ENCODE results near the gene NUDT14.

Gene NUDT14

DNA sequence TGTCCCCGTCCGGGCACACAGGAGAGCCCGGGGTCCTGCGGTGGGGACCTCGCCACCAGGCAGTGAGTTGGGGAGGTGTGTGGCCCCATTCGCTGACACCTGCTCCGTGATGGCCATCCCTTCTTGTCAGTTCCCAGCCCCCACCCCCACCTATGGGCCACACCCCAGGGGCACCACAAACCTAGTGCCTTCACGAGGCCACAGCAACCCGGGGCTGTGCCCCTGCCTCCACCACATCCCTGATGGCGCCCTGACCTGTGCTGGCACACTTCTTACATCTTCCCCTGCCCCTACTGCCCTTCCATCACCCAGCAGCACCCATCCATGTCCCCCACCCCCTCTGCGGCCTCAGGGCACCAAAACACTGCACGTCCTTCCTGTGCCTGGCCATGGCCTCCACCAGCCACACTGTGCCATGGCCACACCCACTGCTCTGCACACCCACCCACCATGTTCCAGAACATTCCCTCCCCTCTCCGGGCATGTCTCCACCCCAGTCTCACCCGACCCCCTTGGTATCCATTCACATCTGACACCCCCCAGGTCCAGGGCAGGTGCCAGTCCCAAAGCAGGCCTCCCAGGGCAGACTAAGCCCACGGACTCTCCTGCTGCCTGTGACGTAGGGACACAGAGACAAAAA lies 37.0 kb downstream of the NUDT14 start:
- DNase-seq: no peak

DNA sequence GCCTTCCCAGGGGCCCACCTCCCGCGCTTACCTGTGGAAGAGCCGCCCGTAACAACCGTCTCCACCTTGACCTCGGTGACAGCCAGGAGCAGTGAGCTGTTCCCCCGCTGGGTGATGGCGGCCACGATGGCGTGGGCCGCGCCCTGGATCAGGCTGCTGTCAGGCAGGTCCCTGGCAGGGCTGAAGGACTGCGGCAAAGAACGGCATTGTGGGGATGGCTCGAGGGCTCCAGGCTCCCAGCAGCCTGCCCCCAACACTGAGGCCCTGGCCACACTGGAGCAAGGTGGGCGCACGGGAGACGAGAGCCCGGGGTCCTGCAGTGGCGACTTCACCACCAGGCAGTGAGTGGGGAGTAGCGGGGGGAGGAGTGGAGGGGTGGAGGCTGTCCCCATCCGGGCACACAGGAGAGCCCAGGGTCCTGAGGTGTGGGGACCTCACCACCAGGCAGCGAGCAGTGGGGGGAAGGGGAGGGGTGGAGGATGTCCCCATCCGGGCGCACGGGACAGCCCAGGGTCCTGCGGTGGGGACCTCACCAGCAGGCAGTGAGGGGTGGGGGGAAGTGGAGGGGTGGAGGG lies 37.6 kb downstream of the NUDT14 start:
- DNase-seq: no peak

DNA sequence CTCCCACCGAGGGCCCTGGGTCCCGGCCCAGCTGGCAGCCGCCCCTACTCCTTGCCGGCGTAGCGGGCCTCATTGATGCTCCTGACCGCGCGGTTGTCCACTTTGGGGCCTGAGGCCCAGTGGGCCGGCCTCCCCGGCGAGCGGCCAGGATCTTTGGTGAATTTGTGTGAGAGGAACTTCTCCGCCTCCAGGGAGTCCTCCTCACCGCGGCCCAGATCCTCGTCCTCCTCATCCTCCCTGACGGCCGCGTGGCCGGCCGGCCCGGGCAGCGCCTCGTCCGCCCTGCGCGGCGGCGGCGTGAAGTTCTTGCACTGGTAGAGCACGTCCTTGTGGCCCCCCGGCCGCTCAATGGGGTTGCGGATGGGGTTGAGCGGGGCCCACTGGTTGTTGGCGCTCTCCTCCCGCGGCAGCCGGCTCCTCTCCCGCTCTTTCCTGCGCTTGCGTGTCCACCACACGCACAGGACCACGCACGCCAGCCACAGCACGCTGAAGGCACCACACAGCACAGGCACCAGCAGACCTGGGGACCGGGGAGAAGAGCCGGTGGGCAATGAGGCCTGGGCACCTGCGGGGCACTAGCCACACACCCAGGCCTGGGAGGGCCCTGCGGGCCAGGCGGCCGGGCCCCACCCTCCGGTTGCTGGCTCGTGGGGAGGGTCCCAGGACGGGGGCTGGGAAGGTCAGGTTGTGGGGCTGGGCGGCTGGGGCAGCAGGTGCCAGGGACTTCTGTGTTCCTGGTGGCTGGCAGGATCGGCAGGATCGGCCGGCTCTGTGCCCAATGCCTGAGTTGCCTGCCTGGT lies 38.3 kb downstream of the NUDT14 start:
- DNase-seq: no peak

DNA sequence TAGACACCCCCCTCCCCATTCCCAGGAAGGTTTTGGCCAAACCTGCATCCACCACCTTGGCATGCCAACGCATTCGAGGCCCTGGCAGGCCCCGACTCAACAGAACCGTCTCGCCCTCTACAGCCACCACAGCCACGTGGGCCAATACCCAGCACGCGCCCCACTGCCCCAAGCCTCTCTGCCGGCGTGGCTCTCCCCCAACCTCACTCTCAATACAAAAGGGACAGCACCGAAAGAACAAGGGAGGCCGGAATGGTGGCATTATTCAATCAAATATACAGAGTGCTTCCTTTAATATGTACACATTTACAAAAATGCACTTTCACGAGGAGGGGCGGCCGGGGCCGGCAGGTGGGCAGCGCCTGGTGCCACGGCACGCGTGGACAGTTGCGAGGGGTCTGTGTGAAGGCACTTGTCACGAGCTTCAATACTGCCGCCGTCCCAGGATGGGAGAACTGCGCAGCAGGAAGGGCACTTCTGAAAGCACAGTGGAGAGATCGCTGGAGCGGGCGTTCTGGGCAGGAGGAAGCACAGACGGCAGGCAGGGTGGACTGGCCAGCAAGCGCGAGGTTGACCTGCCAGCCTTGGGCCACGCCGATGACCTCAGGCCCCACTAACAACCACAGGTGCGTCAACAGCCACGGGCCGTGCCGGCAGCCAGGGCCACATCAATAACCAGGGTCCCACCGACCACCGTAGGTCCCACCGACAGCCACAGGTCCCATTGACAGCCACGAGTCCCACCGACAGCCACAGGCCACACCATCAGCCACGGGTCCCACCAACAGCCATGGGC lies 39.4 kb downstream of the NUDT14 start:
- no peak for DNase-seq

DNA sequence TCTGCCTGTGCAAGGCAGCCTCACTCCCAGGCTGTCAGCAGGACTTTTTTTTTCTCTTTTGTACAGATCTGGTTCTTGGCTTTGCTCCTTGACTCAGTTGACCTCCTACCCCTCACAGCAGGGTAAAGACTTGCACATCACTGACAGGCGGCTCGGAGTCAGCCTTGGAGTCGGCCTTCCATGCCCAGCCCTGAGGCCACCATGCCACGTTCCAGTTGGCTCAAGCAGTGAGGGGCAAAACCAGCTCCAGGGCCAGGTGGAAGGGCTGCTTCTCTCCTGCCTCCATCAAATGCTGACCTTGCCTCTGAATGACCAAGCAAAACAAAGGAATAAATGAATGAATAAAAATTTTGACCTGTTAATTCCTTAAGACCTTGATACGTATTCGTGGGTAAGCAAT lies 40.1 kb downstream of the NUDT14 start:
- DNase-seq: no peak

DNA sequence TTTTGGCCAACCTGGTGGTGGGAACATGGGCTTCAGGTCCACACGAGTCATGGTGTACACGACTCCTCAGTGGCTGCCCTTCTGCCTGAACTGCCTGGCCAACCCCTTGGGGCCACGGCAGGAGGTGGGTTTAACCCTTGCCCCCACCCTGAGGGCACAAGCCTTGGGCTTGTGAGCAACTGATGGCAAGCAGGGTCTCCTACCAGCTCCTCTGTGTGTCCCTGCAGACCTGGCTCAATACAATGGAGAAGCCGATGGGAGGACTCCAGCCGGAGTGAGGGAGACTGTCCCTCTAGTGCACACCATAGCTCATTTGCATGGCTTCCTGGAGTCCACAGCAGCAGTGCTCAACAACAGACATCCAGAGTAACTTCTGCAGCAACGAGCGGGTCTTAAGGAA lies 40.5 kb downstream of the NUDT14 start:
- DNase-seq: no peak

DNA sequence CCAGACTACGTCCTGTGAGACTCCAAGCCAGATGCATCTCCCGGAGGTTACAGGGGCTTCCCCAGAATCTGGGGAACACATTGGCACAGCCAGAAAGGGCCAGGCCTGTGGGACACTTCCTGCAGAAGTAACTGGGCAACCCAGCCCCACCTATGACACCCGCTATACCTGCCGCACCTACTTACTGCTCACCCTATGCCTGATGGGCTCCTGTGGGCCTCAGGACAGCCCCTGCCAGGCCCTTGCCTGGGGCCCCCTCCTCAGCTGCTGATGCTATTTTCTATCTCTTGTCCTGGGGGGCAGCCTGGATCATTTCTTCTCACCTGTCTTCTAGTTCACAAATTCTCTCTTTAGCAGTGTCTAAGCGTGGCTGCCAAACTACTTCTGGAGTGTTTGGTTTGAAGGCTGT lies 41.3 kb downstream of the NUDT14 start:
- no peak for DNase-seq

DNA sequence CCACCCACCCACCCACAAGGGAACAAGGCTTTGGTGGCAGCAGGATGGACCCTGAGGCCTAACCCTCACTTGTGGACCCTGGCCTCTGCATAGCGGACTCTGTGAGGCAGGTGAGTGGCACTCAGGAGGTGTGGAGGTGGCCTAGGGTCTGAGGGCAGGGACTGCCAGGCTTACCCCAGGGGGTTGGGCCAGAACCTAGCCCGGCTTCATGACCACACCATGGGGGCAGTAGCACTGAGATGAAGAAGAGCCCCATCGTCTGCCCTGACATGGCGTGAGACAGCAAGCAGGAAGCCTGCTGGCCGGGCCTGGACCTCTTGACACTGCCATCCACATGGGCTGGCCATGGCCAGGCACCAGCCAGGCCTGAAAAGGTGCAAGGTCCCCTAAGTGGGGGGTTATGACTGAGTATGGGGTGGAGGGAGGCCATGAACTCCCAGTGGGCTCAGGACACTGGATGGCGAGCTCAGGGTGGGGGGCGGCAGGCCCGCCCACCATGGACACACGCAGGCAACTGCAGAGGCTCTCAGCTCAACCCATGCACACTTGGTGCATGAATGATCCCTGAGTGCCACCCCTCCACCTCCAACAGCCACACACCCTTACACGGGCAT lies 41.8 kb downstream of the NUDT14 start:
- DNase-seq: no peak

DNA sequence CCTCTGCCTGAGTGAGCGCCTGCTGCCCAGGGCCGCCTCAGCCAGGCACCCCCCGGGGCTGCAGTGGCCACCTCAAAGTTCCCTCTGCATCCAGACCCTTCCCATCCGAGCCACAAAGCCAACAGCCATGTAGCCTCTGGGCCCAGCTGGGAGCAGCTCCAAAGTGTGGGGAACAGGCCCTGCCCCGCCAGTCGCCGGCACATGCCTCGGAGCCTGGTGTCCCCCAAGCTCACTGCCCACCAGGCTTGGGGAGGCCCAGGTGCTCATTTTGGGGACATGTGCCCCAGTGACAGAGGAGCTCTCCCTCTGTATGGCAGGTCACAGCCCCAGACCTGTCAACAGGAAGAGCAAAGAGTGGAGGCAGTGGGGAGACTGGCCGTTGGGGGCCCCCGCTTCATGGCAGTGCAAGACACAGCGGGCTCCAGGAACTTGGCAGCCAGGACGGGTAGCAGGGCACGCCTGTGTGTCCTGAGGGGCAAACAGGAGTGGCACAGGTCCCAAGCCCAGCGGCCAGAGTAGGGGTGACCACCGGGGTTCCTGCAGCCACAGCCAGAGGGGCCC lies 42.5 kb downstream of the NUDT14 start:
- no peak for DNase-seq

DNA sequence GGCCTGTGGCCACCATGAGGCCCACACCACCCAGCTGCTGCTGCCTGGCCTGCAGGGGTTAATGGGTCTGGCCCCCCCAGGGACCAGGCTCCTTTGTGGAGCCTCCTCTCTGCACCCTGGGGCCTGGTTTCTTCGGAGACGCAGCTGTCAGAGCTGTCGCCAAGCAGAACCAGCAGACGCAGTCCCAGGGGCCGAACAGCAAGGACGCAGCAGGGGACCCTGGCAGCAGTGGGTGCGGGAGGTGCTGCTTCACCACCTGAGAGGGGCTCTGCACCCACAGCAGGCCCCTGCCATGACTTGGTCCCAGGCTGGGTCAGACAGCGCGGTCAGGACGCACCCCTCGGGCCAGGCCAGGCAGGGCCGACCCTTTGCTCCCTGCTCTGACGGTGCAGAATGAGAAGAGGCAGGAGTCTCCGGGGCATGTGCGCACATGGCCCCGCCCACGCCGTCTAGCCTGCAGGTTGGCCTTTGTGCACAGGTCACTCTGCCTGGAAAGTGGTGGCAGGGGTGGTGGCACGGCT lies 43.0 kb downstream of the NUDT14 start:
- DNase-seq: no peak

DNA sequence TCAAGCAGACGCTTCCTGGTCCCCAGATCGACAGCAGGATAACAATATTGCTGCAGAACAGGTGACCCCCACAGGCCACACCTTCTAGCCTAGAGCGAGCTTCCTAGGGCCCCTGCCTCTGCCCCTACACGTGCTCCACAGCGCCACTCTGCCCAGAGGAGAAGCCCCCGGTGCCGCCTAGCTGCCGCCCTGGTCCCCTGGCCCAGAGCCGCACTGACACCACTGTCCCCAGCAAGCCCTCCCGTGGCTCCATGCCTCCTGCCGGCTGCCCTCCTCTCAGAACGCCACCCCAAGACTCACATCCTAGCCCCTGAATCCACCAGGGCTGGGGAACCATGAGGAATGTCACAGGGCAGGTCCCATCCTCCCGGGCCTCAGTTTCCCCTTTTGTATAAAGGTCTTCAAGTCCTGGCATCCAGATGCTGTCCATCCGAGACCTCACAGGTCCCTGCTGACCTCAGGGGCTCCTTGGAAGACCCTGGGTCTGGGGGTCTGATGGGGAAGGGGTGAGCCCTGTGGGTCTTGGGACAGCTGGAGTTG lies 43.6 kb downstream of the NUDT14 start:
- DNase-seq: no peak

DNA sequence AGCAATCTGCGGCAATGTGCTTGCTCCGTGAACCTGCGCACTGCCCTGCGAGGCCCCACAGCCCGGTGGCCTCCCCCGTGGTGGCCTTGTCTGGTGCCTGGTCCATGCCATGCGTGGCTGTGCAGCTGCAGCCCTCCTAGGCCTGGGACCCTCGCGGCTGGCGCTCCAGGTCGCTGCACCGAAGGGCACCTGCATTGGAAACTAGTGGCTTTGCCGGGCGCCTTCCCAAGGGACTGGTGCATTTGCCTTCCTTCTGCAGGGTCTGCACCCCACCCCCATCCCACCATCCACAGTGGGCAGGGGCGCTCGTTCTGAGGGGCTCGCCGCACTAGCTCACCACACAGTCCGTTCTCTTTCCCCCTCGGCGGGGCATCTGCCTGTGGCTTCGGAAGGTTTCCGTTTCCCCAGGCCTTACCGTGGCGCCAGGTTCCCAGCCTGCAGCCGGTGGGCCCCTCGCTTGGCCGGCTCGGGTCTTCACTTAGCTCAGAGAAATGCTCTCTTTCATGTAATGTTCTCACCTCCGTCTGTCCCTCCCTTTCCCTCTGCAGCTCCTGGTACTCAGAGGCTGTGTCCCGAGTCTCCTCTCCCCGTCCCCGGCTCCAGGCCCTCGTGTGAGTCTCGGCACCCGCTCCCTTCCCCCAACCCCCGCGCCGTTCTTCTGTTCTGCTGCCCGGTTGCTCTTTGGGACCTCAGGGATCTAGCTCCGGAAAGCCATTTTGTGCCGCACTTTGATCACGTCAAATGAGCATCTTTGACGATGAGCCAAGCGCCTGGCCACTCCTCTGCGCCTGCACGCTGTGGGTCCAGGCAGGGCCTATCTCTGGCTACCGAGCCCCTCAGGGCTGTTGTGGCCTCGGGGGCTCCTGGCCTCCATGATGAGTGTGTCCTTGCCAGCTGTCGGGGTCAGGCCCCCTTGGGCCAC lies 44.5 kb downstream of the NUDT14 start:
- DNase-seq: no peak

DNA sequence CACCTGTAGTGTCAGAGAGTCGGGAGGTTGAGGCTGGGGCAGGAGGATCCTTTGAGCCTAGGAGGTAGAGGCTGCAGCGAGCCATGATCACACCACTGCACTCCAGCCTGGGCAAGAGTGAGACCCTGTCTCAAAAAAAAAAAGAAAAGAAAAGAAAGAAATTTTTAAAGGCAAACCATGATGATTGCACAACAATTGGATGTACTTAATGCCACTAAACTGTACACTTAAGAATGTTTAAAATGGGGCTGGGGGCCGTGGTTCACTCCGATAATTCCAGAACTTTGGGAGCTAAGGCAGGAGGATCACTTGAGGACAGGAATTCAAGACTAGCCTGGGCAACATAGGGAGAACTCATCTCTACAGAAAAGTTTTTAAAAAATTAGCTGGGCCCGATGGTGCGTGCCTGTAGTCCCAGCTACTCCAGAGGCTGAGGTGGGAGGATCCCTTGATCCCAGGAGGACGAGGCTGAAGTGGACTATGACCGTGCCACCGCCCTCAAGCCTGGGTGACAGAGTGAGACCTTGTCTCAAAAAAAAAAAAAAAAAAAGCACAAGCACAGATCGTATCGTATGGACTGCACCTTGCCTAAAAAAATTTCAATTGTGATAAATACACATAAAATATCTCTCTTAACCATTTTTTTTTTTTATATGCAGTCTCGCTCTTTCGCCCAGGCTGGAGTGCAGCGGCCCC lies 45.3 kb downstream of the NUDT14 start:
- DNase-seq: no peak

DNA sequence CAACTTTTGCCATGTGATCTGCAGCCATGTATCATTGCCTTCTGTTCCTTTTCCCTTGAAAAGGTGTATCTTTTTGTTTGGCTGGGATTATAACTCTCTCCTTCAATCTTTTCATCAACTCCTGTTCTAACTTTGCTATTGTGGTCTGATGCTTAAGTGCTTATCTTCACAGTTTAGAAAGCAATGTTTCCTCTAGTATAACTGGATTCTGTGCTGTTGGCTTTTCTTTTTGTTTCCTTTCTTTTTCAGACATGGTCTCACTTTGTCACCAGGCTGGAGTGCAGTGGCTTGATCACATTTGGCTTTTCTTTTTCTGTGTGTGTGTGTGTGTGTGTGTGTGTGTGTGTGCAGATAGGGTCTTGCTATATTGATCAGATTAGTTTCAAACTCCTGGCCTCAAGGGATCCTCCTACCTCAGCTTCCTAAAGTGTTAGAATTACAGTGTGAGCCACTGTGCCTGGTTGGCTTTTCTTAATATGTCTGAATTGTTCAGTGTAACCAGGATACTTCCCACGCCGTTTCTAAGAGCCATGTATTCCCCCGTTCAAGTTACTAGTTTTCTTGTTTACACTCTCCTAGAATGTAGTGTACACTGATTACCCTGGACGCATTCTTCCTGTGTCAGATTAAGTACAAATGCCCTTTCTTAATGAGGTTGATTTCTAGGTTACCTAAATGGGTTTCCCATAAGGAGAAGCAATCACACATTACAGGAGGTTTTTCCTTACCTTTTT lies 48.0 kb downstream of the NUDT14 start:
- no peak for DNase-seq

DNA sequence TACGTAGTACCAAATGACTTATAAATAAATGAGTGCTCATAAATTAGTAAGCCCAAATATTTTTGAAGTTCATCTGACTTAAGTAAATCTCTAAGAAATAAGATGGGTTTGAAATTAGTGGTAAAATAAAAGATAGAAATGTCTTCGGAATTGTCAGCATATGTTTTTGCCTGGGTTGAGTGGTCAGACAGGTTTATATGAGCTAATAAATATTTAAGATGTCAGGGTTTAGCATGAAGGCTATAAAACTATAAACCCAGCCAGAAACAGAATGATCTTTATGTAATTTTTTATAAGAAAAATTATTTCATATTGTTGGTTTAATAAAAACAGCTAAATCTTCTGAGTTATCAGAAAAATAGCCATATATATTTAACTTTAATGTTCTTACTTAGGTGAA lies 49.9 kb downstream of the NUDT14 start:
- no peak for DNase-seq

DNA sequence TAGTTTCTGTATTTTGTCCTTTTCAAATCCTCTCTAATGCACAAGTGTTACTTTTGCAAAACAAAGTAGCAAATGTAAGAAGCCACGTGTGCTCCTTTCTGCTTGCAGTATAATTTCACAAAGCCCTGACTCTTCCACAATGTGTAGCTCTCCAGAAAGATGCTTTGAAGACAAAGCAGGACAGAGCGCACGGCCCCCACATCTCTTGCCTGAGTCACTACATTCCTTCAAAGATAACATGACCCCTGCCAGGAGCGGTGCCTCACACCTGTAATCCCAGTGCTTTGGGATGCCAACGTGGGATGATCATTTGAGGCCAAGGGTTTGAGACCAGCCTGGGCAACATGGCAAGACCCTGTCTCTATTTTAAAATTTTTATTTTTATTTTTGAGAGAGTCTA lies 53.1 kb downstream of the NUDT14 start:
- DNase-seq: no peak

DNA sequence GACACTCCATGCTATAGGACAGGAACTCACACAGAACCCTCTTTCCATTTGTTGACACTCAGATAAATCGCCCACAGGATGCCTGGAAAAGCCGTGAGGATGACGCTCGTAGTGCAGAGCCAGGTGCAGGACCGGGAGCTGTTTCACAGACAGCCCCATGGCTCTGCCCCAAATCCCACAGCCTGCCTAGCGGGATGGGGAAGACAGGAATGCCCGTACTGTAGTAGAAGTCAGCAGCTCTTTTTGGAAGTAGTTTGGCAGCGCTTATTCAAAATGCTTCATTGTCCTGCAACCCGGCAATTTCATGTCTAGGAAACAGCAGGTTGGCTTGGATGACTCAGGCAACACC lies 54.2 kb downstream of the NUDT14 start:
- DNase-seq: no peak

DNA sequence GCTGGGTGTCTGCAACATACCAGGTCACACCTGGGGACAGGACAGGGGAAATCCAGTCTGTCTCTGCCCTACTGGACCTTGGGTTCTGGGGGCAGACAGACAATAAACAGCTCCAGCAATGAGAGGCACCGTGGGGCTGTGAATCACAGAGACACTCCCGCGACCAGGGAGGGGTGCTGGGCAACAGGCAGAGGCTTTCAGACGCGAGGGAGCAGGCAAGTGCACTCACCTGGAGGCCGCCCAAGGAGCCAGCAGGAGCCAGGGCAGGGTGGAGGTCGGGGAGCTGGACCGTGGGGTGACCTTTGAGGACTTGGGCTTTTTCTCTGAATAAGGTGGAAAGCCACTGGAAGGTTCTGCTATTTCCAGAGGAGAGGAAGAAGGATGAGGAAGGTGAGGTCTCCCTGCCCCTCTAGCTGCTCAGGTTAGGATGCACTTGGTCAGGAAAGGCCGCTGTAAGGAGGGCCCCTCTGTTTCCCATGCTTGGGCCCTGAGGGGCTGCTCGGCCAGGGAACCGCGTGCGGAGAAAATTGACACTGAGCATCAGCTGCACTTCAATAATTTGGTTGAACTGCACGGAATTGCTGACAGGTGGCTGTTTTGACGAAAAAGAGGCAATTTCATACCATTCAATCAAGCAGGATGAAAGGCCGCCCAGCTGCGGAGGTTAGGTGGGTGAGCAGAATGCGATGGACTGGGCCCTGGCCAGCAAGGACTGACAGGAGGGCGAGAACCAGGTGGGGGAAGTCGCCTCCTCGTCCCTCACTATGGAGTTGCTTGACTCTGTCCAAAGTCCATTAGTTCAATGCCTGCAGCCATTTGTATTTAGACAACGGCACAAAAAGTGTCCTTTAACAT lies 54.8 kb downstream of the NUDT14 start:
- no peak for DNase-seq

DNA sequence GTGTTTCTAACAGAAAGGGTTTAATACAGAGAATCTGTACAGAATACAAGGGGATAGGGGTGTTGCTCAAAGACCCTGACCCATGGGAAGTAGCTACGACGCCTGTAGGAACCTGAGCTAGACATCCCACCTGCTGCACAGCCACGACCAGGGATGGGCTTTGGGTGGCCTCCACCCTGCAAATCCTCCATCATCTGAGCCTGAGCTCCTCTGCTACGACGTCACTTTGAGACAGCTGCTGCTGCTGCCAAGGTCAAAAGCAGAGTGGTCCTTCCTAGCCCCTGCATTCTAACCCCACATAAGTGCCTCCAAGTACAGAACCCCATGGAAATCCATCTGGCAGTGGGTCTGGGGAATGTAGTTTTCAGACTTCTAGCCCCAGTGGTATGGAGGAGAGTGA lies 56.3 kb downstream of the NUDT14 start:
- DNase-seq: no peak

All from activated naive CD4-positive, alpha-beta T cell (primary cell).